ENCODE data around the gene SART1.

DNA sequence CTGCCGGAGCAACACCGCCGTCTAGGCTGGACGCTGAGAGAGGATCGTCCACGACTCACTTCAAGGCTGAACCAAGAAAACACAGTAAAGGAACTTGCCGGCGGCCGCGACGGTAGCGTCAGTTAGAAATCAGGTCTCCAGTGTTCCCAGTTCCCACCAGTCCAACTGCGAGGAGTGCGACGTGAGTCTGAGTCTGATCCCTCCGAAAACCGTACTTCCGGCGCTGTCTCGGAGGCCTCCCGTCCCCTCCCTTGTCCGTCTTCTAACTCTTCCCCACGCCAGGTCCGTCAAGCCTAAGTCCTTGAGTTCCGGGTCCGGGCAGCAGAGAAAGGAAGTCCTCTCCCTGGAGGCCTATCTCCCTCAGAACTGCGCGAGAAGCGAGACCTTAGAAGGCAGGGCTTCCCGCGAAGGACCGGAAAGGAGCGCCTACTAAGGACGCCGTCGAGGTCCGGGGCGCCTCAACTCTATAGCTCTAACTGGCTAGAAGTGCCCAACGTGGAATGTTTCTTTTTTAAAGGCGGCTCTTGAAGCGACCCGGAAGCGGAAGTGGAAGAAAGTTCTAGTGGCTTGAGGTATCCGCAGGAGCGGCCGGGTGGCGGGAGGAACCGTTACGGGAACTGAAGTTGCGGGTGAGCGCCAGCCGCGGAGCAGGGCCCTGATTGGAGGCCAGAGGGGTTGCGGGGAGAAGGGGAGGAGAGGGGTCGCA, 40.6 kb downstream of the SART1 start, which contains the start of the genes BANF1 and EIF1AD:
- TF ChIP-seq POLR2AphosphoS5 (IDR thresholded peaks at IDR 0.05) (peak; percentile 85 to 93 (median 86)), POLR2A (IDR thresholded peaks at IDR 0.05) (peak; percentile 5 to 86 (median 28))
- TF ChIP-seq, protein P1, sequence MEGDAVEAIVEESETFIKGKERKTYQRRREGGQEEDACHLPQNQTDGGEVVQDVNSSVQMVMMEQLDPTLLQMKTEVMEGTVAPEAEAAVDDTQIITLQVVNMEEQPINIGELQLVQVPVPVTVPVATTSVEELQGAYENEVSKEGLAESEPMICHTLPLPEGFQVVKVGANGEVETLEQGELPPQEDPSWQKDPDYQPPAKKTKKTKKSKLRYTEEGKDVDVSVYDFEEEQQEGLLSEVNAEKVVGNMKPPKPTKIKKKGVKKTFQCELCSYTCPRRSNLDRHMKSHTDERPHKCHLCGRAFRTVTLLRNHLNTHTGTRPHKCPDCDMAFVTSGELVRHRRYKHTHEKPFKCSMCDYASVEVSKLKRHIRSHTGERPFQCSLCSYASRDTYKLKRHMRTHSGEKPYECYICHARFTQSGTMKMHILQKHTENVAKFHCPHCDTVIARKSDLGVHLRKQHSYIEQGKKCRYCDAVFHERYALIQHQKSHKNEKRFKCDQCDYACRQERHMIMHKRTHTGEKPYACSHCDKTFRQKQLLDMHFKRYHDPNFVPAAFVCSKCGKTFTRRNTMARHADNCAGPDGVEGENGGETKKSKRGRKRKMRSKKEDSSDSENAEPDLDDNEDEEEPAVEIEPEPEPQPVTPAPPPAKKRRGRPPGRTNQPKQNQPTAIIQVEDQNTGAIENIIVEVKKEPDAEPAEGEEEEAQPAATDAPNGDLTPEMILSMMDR (IDR thresholded peaks at IDR 0.05 in 8 of 11, conservative IDR thresholded peaks at IDR 0.05 in 3 of 11): peak in 6 of 11 experiments; percentile 6 to 21 (median 10)

Data from spleen (tissue), 7 donors.